CD4-positive, alpha-beta T cell treated with Interleukin-1 beta for 1 hour (primary cell): Measurements from ENCODE around the gene MEX3D.
"Not testable (repeated sequence)": the region's sequence is repeated elsewhere in the genome, so short reads cannot be mapped to it uniquely, and the experiment has no call there.

ENCODE experiments used
- DNase-seq, 2 donors: peaks; one replicate each; pipeline ENCODE4 v3.0.0-alpha.2; 2020 to 2022

The MEX3D gene

GRCh38 chr19:1570836-1571235 lies 2.7 kb upstream of the MEX3D start:
- DNase-seq: no peak

- no peak for DNase-seq
Measured at GRCh38 chr19:1569997-1570396, 1.9 kb upstream of the MEX3D start.

GRCh38 chr19:1567848-1568227 lies 287 bp downstream of the MEX3D start:
- no peak for DNase-seq

- no peak for DNase-seq
Measured at GRCh38 chr19:1567116-1567847, 843 bp downstream of the MEX3D start.

GRCh38 chr19:1566392-1567115 lies 1.6 kb downstream of the MEX3D start:
- no peak for DNase-seq

- no peak for DNase-seq
Measured at GRCh38 chr19:1563251-1563650, 4.9 kb downstream of the MEX3D start.

- DNase-seq: no peak
Measured at GRCh38 chr19:1561236-1561842, 6.8 kb downstream of the MEX3D start.

GRCh38 chr19:1560286-1560882 lies 7.7 kb downstream of the MEX3D start:
- DNase-seq: no peak

- DNase-seq: no peak
Measured at GRCh38 chr19:1558552-1558951, 9.6 kb downstream of the MEX3D start.

GRCh38 chr19:1556390-1557070 lies 11.6 kb downstream of the MEX3D start:
- DNase-seq: no peak

GRCh38 chr19:1555487-1556389 lies 12.4 kb downstream of the MEX3D start:
- DNase-seq: no peak

- DNase-seq: no peak
Measured at GRCh38 chr19:1554968-1555367, 13.2 kb downstream of the MEX3D start.

- DNase-seq: no peak
Measured at GRCh38 chr19:1553415-1553814, 14.7 kb downstream of the MEX3D start.

GRCh38 chr19:1551068-1552040 lies 16.8 kb downstream of the MEX3D start:
- no peak for DNase-seq

GRCh38 chr19:1549332-1549945 lies 18.7 kb downstream of the MEX3D start:
- no peak for DNase-seq

- DNase-seq: no peak
Measured at GRCh38 chr19:1540365-1540925, 27.7 kb downstream of the MEX3D start.

- not testable (repeated sequence) for DNase-seq
Measured at GRCh38 chr19:1539749-1540148, 28.4 kb downstream of the MEX3D start.

- DNase-seq: no peak
Measured at GRCh38 chr19:1538978-1539377, 29.1 kb downstream of the MEX3D start.

- not testable (repeated sequence) for DNase-seq
Measured at GRCh38 chr19:1535699-1536098, 32.4 kb downstream of the MEX3D start.

GRCh38 chr19:1534972-1535371 lies 33.2 kb downstream of the MEX3D start:
- DNase-seq: no peak
